Esophagus squamous epithelium (tissue), 5 donors: ENCODE measurements around the gene GIMAP5. TPM values are rescaled to one million over a fixed set of nuclear protein-coding genes. Genes with fewer than 3 reads are reported as not detected.

ENCODE experiments used
- DNase-seq: peaks from one replicate; lab custom pipeline; 2025; lab: John Stamatoyannopoulos, UW
- H3K27ac ChIP-seq, 4 donors: fragments of 200-600 bp; sonication (generic); one replicate each; pipeline ENCODE4 v1.5.1; 2016 to 2019; ENCODE audit warnings: mild to moderate bottlenecking in 1 of 4
- H3K27me3 ChIP-seq, 4 donors: fragments of 200-600 bp; sonication (generic); 1 replicate in 3 of 4; 2 replicates in 1 of 4; pipeline versions ENCODE4 v1.5.1 to v1.6.0; 2017 to 2021; ENCODE audit warnings: antibody characterized with exemption in 1 of 4
- H3K36me3 ChIP-seq, 3 donors: fragments of 200-600 bp; sonication (generic); one replicate each; pipeline ENCODE4 v1.5.1; 2016 to 2019
- H3K4me1 ChIP-seq, 3 donors: fragments of 200-600 bp; sonication (generic); one replicate each; pipeline ENCODE4 v1.5.1; 2017 to 2019
- H3K4me3 ChIP-seq, 4 donors: fragments of 200-600 bp; sonication (generic); 1 replicate in 3 of 4; 2 replicates in 1 of 4; pipeline ENCODE4 v1.5.1; 2016 to 2019; ENCODE audit warnings: mild to moderate bottlenecking in 2 of 4, moderate library complexity in 1 of 4
- H3K9me3 ChIP-seq, 3 donors: fragments of 200-600 bp; sonication (generic); one replicate each; pipeline ENCODE4 v1.5.1; 2016 to 2019
- POLR2A ChIP-seq, 4 donors: fragments of 450-650 bp; IDR thresholded peaks; one replicate each; pipeline ENCODE4 v1.6.1; 2017; ENCODE audit warnings: antibody characterized with exemption in 4 of 4, mild to moderate bottlenecking in 4 of 4, moderate library complexity in 3 of 4
- WGBS, 2 donors: methylation state at CpG; one replicate each; pipeline ENCODE4 v1.1.5; 2018; 5-methylcytosine and 5-hydroxymethylcytosine counted together
- intact Hi-C: fragments of 100-400 bp; cut with DNase I; formaldehyde crosslinking; loops from one replicate; pipeline ENCODE4 v1.15.0; 2022
- total RNA-seq, 4 donors: library from RNA; depleted of rRNA; stranded (reverse); fragments of >200 nt; gene quantifications; one replicate each; pipeline ENCODE4 v1.1.0, GENCODE V29; 2016
- TF ChIP-seq, protein P1 (sequence below), 6 experiments: fragments of 450-650 bp in 4 of 6; fragments of 200-600 bp in 2 of 6; sonication (generic) in 2 of 6; IDR thresholded peaks; one replicate each; pipeline ENCODE4 v1.5.1; 2016 to 2019; ENCODE audit warnings: antibody characterized with exemption in 6 of 6, mild to moderate bottlenecking in 4 of 6, moderate library complexity in 4 of 6
- donor health status: DM: yes; HTN: yes; CAD: no.

The GIMAP5 gene
- total RNA-seq, 4 donors from 2014 or later: 0.15 to 29.4 (median 8.2) TPM

DNA sequence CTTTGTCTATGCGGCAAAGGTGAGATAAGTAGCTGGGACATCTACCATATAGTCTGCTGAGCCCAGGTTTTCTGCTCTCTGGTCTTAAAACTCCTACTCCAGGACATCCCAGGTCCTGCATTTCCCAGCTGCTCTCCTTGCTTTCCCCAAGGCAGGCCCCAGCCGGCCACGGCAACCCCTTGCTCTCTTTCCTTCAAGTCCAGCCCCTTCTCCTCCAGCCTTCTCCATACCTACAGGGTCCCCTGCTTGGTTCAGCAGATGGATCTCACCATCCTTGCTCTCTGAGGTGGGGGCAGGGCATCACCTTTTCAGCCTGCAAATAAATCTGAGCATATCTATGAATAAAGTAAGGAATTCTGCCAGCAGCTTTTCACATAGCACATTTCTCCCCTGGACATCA is 8.7 kb downstream of the GIMAP5 start:
- WGBS, 2 donors: 47 to 59% methylated on average over 3 of the region's 3 CpGs

DNA sequence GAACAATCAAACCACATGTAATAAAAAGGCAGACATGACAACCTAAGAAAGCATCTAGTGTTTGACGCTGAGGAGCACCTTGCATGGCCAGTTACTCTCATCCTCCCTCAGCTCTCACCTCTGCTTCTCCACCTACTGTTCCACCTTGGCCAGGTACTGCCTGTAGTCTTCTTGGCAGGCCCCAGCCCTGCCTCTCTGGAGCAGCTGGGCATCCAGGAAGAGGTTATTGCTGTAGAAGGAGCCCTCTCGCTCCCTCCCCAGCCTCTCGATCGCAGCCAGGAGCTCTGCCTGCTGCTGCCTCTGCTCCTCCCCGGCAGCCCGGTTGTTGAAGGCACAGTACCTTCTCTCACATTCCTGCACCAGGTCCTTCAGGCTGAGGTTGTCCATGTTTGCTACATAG is 9.7 kb downstream of the GIMAP5 start:
- Histone ChIP-seq H3K4me3 (no peak overlapping the region), H3K27me3 (no peaks in the 10 kb centered on the region), H3K4me1 (peaks cover 0 to 24% (median 7%) of the 10 kb centered on the region in 3 donors), H3K36me3 (peaks cover 0 to 10% (median 0%) of the 10 kb centered on the region in 3 donors), H3K27ac (no peak overlapping the region), H3K9me3 (no peaks in the 10 kb centered on the region)
- no peak for DNase-seq
- TF ChIP-seq POLR2A (IDR thresholded peaks at IDR 0.05): no peak
- TF ChIP-seq, protein P1, sequence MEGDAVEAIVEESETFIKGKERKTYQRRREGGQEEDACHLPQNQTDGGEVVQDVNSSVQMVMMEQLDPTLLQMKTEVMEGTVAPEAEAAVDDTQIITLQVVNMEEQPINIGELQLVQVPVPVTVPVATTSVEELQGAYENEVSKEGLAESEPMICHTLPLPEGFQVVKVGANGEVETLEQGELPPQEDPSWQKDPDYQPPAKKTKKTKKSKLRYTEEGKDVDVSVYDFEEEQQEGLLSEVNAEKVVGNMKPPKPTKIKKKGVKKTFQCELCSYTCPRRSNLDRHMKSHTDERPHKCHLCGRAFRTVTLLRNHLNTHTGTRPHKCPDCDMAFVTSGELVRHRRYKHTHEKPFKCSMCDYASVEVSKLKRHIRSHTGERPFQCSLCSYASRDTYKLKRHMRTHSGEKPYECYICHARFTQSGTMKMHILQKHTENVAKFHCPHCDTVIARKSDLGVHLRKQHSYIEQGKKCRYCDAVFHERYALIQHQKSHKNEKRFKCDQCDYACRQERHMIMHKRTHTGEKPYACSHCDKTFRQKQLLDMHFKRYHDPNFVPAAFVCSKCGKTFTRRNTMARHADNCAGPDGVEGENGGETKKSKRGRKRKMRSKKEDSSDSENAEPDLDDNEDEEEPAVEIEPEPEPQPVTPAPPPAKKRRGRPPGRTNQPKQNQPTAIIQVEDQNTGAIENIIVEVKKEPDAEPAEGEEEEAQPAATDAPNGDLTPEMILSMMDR (IDR thresholded peaks at IDR 0.05): no peak
- intact Hi-C loops: no loop called here
- WGBS, 2 donors: 91 to 96% methylated on average over 4 to 5 of the region's 6 CpGs

More for the DNA sequence above, 8.7 kb downstream of the GIMAP5 start:
- intact Hi-C loops: no loop called here
- Histone ChIP-seq H3K27ac (no peak overlapping the region), H3K4me1 (peaks cover 0 to 34% (median 7%) of the 10 kb centered on the region in 3 donors), H3K36me3 (peaks cover 0 to 18% (median 0%) of the 10 kb centered on the region in 3 donors), H3K9me3 (no peaks in the 10 kb centered on the region), H3K4me3 (no peak overlapping the region), H3K27me3 (no peaks in the 10 kb centered on the region)
- DNase-seq: no peak
- TF ChIP-seq, protein P1 (IDR thresholded peaks at IDR 0.05): no peak
- TF ChIP-seq POLR2A (IDR thresholded peaks at IDR 0.05): no peak

DNA sequence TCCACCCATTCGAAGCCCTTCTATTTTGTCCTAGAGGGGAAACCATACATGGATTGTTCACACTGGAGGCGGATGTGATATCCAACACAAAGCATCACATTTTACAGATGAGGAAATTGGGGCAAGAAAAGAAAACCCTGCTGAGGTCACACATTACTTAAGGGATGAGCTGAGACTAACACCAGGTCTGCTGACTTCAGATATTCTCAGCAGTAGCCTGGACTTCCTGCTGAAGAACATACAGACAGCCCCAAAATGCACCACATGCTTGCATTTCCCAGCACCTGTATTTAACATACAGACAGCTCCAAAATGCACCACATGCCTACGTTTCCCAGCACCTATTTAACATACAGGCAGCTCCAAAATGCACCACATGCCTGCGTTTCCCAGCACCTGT is 11.2 kb downstream of the GIMAP5 start:
- TF ChIP-seq, protein P1 (IDR thresholded peaks at IDR 0.05): no peak
- TF ChIP-seq POLR2A (IDR thresholded peaks at IDR 0.05): no peak
- 36 to 42% methylated on average over 3 of the region's 4 CpGs for WGBS, 2 donors
- intact Hi-C loops: no loop called here
- no peaks in the 10 kb centered on the region for H3K27me3 ChIP-seq
- H3K9me3 ChIP-seq: no peaks in the 10 kb centered on the region
- no peak overlapping the region for H3K27ac ChIP-seq
- H3K36me3 ChIP-seq: no peaks in the 10 kb centered on the region
- H3K4me3 ChIP-seq: no peak overlapping the region
- H3K4me1 ChIP-seq: peaks cover 0 to 10% (median 3%) of the 10 kb centered on the region in 3 donors
- DNase-seq: no peak

DNA sequence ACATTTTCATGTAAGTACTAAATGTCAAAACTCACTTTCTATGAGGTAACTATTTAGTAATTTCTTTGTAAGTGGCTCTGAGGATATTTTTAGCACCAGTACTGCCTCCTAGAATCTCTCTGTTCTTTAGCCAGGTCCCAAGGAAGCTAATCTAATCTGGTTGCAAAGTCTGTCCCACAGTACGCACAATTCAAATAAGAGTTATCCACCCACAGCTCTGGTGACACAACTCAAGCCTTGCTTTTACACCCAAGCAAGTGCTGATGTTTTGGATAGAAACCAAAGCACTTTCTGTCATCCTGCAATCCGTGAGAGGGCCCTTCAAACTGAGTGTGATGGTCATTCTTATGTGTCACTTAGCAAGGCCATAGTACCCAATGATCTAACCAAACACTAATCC is 14.5 kb downstream of the GIMAP5 start:
- no peak for DNase-seq
- Histone ChIP-seq H3K27ac (no peak overlapping the region), H3K36me3 (no peaks in the 10 kb centered on the region), H3K27me3 (no peaks in the 10 kb centered on the region), H3K4me3 (no peak overlapping the region), H3K4me1 (peaks cover 0 to 18% (median 0%) of the 10 kb centered on the region in 3 donors), H3K9me3 (no peaks in the 10 kb centered on the region)
- 50 to 55% methylated on average over 2 of the region's 2 CpGs for WGBS, 2 donors
- TF ChIP-seq, protein P1 (IDR thresholded peaks at IDR 0.05): no peak
- TF ChIP-seq POLR2A (IDR thresholded peaks at IDR 0.05): no peak
- intact Hi-C loops: no loop called here

DNA sequence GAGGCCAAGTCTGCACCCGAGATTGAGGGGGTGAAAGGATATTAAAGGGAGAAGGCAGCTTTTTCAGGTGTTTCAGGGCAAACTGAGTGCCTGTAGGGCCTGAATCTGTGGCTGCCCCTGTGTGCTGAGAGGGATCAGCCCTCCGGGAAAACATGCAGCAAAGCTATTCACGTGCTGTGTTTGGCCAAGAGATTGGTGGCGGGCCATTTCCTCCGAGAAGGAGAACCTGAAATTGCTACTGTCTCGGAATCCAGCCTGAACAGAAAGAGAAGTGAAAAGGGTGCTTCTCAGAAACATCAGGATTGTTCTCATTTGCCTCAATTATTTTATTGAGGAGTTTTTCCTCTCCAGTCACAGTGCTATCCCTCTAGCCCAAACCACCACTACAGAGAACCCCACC is 16.0 kb downstream of the GIMAP5 start:
- WGBS, 2 donors: 44 to 59% methylated on average over 5 to 6 of the region's 6 CpGs
- Histone ChIP-seq H3K36me3 (no peaks in the 10 kb centered on the region), H3K9me3 (no peaks in the 10 kb centered on the region), H3K27me3 (no peaks in the 10 kb centered on the region), H3K4me3 (no peak overlapping the region), H3K4me1 (peaks cover 0 to 18% (median 0%) of the 10 kb centered on the region in 3 donors), H3K27ac (no peak overlapping the region)
- TF ChIP-seq POLR2A (IDR thresholded peaks at IDR 0.05): no peak
- TF ChIP-seq, protein P1 (IDR thresholded peaks at IDR 0.05): no peak
- no peak for DNase-seq
- intact Hi-C loops: no loop called here
